Mucosa of descending colon (tissue), 3 donors: Measurements from ENCODE around the gene GLRX. TPM values are rescaled to one million over a fixed set of nuclear protein-coding genes. Genes with fewer than 3 reads are reported as not detected.

Source experiments
- ATAC-seq: fragments of 200-7000 bp; cut with Tn5 transposase; one replicate; pipeline ENCODE4 v1.9.1; 2020; ENCODE audit warnings: mild to moderate bottlenecking, moderate library complexity
- DNase-seq, 3 donors: peaks; one replicate each; pipeline ENCODE4 v3.0.0-alpha.2; 2020
- H3K36me3 ChIP-seq: fragments of 200-600 bp; one replicate; pipeline ENCODE4 v1.8.0; 2021; ENCODE audit warnings: low read depth, mild to moderate bottlenecking
- H3K4me1 ChIP-seq: fragments of 200-600 bp; one replicate; pipeline ENCODE4 v1.8.0; 2021; ENCODE audit warnings: low read depth, mild to moderate bottlenecking
- H3K4me3 ChIP-seq: fragments of 200-600 bp; one replicate; pipeline ENCODE4 v1.8.0; 2021; ENCODE audit warnings: mild to moderate bottlenecking
- H3K9me3 ChIP-seq: fragments of 200-600 bp; one replicate; pipeline ENCODE4 v1.8.0; 2021; ENCODE audit warnings: mild to moderate bottlenecking
- CTCF ChIP-seq: fragments of 200-600 bp; IDR thresholded peaks from one replicate; pipeline ENCODE4 v1.8.0; 2022; ENCODE audit warnings: antibody characterized with exemption, mild to moderate bottlenecking
- intact Hi-C, 2 donors: fragments of 100-400 bp; cut with DNase I in 1 of 2; cut with micrococcal nuclease in 1 of 2; formaldehyde crosslinking; loops; one replicate each; pipeline versions ENCODE4 v1.11.0 to v1.11.1; 2022; cut with DNase I, micrococcal nuclease
- total RNA-seq, 3 donors: library from RNA; stranded (reverse); fragmentation: NEBNext Ultra II Directional in 2 of 3; extraction: Animal tissue kit (Norgen Biotek cat#: 25700) in 2 of 3; gene quantifications; one replicate each; pipeline versions ENCODE4 v1.2.1 to v1.2.4, GENCODE V29; 2021 to 2023
- donor health status: DM: no; HTN: no; CAD: no; lungs with moderate emphysema.
- donor health status: DM: no; HTN: no; CAD: no.
- donor health status: DM: no; HTN: yes; CAD: no.

The GLRX gene
- total RNA-seq, 3 donors from 2014 or later, result 40.6 to 90.5 (median 65.5) TPM

GRCh38 chr5:95778713-95779436 is 43.7 kb downstream of the GLRX start:
- Histone ChIP-seq H3K9me3 (no peaks in the 10 kb centered on the region), H3K4me3 (no peak overlapping the region), H3K36me3 (no peaks in the 10 kb centered on the region), H3K4me1 (no peaks in the 10 kb centered on the region)
- no peak for DNase-seq
- ATAC-seq, result peak; percentile 71
- intact Hi-C loops, result no loop called here
- no peak for TF ChIP-seq CTCF

DNA sequence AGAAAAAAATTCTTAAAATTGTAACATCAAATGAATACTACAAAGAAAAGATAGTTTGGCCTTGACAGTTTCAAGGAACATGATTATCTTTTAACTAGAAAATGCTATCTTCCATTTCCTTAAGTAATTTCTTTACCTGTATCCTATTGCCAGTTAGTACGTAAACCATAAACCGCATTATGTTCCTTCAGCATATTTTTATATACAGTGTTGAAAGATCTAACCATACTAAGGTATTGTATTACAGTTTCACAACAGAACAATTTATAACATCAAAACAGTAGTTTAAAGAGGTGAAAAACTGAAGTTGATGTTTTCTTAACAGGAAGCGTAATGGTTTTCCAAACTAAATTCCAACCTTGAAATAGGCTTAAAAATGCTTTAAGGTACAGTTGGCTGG is 45.1 kb downstream of the GLRX start:
- Histone ChIP-seq H3K4me1 (no peaks in the 10 kb centered on the region), H3K36me3 (no peaks in the 10 kb centered on the region), H3K4me3 (no peak overlapping the region), H3K9me3 (no peaks in the 10 kb centered on the region)
- ATAC-seq (no peak), DNase-seq (no peak)
- TF ChIP-seq CTCF, result no peak
- intact Hi-C loops, result no loop called here

GRCh38 chr5:95773335-95774059 is 49.0 kb downstream of the GLRX start:
- Histone ChIP-seq H3K9me3 (no peaks in the 10 kb centered on the region), H3K36me3 (no peaks in the 10 kb centered on the region), H3K4me1 (no peaks in the 10 kb centered on the region), H3K4me3 (no peak overlapping the region)
- DNase-seq (no peak), ATAC-seq (no peak)
- intact Hi-C loops, result no loop called here
- TF ChIP-seq CTCF, result no peak

GRCh38 chr5:95771892-95772291 is 50.6 kb downstream of the GLRX start:
- intact Hi-C loops, result no loop called here
- no peak for ATAC-seq
- no peak overlapping the region for H3K4me3 ChIP-seq

More at GRCh38 chr5:95771892-95772291, 50.6 kb downstream of the GLRX start:
- no peak for TF ChIP-seq CTCF
- no peaks in the 10 kb centered on the region for H3K36me3 ChIP-seq
- DNase-seq, result no peak
- H3K4me1 ChIP-seq, result no peaks in the 10 kb centered on the region
- no peaks in the 10 kb centered on the region for H3K9me3 ChIP-seq
